Liver (tissue), 10 donors: Measurements from ENCODE around the gene WNK4. TPM values are rescaled to one million over a fixed set of nuclear protein-coding genes. Genes with fewer than 3 reads are reported as not detected.

Source experiments
- DNase-seq: peaks from one replicate; pipeline ENCODE4 v3.0.0-alpha.2; 2017; ENCODE audit warnings: low spot score
- H3K27ac ChIP-seq, 2 donors: one replicate each; pipeline ENCODE4 v1.7.0; 2013; ENCODE audit warnings: inconsistent platforms in 2 of 2, low read length in 2 of 2, control low read depth in 1 of 2, low read depth in 1 of 2, mild to moderate bottlenecking in 1 of 2
- H3K27me3 ChIP-seq, 4 donors: one replicate each; pipeline versions ENCODE4 v1.6.1 to v1.7.0; 2013; ENCODE audit warnings: low read length in 3 of 4, inconsistent platforms in 1 of 4, mild to moderate bottlenecking in 1 of 4, moderate library complexity in 1 of 4; ENCODE audit not compliant: control insufficient read depth in 4 of 4, insufficient read depth in 4 of 4
- H3K36me3 ChIP-seq, 4 donors: one replicate each; pipeline versions ENCODE4 v1.6.1 to v1.7.0; 2013; ENCODE audit warnings: low read length in 3 of 4, mild to moderate bottlenecking in 3 of 4, low read depth in 1 of 4, moderate library complexity in 1 of 4; ENCODE audit not compliant: control insufficient read depth in 4 of 4, insufficient read depth in 3 of 4
- H3K4me1 ChIP-seq, 4 donors: one replicate each; pipeline versions ENCODE4 v1.6.1 to v1.7.0; 2013; ENCODE audit warnings: low read length in 3 of 4, mild to moderate bottlenecking in 3 of 4, moderate library complexity in 1 of 4; ENCODE audit not compliant: control insufficient read depth in 4 of 4, insufficient read depth in 4 of 4
- H3K4me3 ChIP-seq, 3 donors: one replicate each; pipeline versions ENCODE4 v1.6.1 to v1.7.0; 2013; ENCODE audit warnings: low read length in 3 of 3, control low read depth in 1 of 3, low read depth in 1 of 3, mild to moderate bottlenecking in 1 of 3
- H3K9ac ChIP-seq, 2 donors: one replicate each; pipeline ENCODE4 v1.7.0; 2013; ENCODE audit warnings: low read length in 2 of 2, mild to moderate bottlenecking in 2 of 2, moderate library complexity in 2 of 2, control low read depth in 1 of 2, low read depth in 1 of 2
- H3K9me3 ChIP-seq, 4 donors: one replicate each; pipeline versions ENCODE4 v1.6.1 to v1.7.0; 2013; ENCODE audit warnings: low read length in 3 of 4; ENCODE audit not compliant: control insufficient read depth in 4 of 4
- ATF3 ChIP-seq: IDR thresholded peaks from 2 replicates; pipeline ENCODE4 v1.6.1; 2016; ENCODE audit warnings: antibody characterized with exemption
- CTCF ChIP-seq: fragments of 150-350 bp; IDR thresholded peaks from 2 replicates; pipeline ENCODE4 v1.5.1; 2017; ENCODE audit warnings: improper control_type of control experiment, low read depth, low read length; ENCODE audit not compliant: missing input control
- FOXA1 ChIP-seq: IDR thresholded peaks from 2 replicates; pipeline ENCODE4 v1.6.1; 2016; ENCODE audit warnings: antibody characterized with exemption
- FOXA2 ChIP-seq: IDR thresholded peaks from 2 replicates; pipeline ENCODE4 v1.6.1; 2016; ENCODE audit warnings: antibody characterized with exemption
- JUND ChIP-seq, 2 donors: IDR thresholded peaks; 2 replicates each; pipeline ENCODE4 v1.6.1; 2016; ENCODE audit warnings: antibody characterized with exemption in 2 of 2
- MAX ChIP-seq: IDR thresholded peaks from 2 replicates; pipeline ENCODE4 v1.6.1; 2016; ENCODE audit warnings: antibody characterized with exemption
- NR2F2 ChIP-seq: IDR thresholded peaks from 2 replicates; pipeline ENCODE4 v1.6.1; 2016; ENCODE audit warnings: antibody characterized with exemption
- SP1 ChIP-seq: IDR thresholded peaks from 2 replicates; pipeline ENCODE4 v1.6.1; 2018; ENCODE audit warnings: antibody characterized with exemption, mild to moderate bottlenecking
- TAF1 ChIP-seq: conservative IDR thresholded peaks from 2 replicates; pipeline ENCODE4 v1.6.1; 2016; ENCODE audit warnings: antibody characterized with exemption, mild to moderate bottlenecking
- ZBTB33 ChIP-seq: IDR thresholded peaks from 2 replicates; pipeline ENCODE4 v1.6.1; 2016; ENCODE audit warnings: antibody characterized with exemption
- WGBS: extraction: QIAGEN DNeasy Blood & Tissue Kit; methylation state at CpG from one replicate; pipeline ENCODE4 v1.1.7; 2013; 5-methylcytosine and 5-hydroxymethylcytosine counted together
- polyA plus RNA-seq, 2 donors: library from polyadenylated mRNA; stranded (reverse) in 1 of 2; unstranded in 1 of 2; fragments of 200-250 nt in 1 of 2; fragments of >200 nt in 1 of 2; fragmentation: Nextera tagmentation in 1 of 2; extraction: Ambion mirVana in 1 of 2; gene quantifications; one replicate each; pipeline versions ENCODE4 v1.2.1 to v1.2.3, GENCODE V29; 2013 to 2015
- small RNA-seq: library from RNA; depleted of rRNA; stranded (forward); fragments of <200 nt; gene quantifications from one replicate; pipeline ENCODE3, GENCODE V24; 2014
- total RNA-seq, 2 donors: library from RNA; depleted of rRNA; stranded (reverse); fragments of >200 nt; gene quantifications; one replicate each; pipeline ENCODE4 v1.2.3, GENCODE V29; 2014
- donor health status: healthy.
- donor health status: healthy.
- donor health status: healthy.
- donor health status: healthy.
- donor health status: healthy.

WNK4 gene
- total and polyA plus RNA-seq, 4 donors, result 0.33 to 7.5 (median 0.50) TPM

- Histone ChIP-seq H3K9me3 (no peaks in the 10 kb centered on the region), H3K9ac (no peak overlapping the region), H3K27me3 (no peaks in the 10 kb centered on the region), H3K36me3 (peaks cover 10 to 40% (median 21%) of the 10 kb centered on the region in 4 donors), H3K4me3 (no peak overlapping the region), H3K27ac (no peak overlapping the region), H3K4me1 (peaks cover 0 to 21% (median 16%) of the 10 kb centered on the region in 4 donors)
- 82% methylated on average over 7 of the region's 7 CpGs for WGBS
- TF ChIP-seq FOXA1 (no peak), TAF1 (no peak), FOXA2 (no peak), NR2F2 (no peak), ZBTB33 (no peak), CTCF (no peak), JUND (IDR thresholded peaks at IDR 0.05) (no peak), MAX (no peak), ATF3 (no peak), SP1 (no peak)
- no peak for DNase-seq
These were observed 65.6 kb downstream of the WNK4 start for GRCh38 chr17:42845918-42846593.

Small RNA genes within 50 kb of the gene (small RNA-seq; reads per million reads assigned to genes)
- gene HMGN2P15 (not detected), gene MIR6781 (not detected)

Other genes with a start within 250 kb of the WNK4 start
- 10 to 100 TPM; 20.5 to 37.4 TPM for gene NAGLU, start 244.4 kb upstream of the WNK4 start, total RNA-seq
- 10 to 100 TPM; 15.5 to 41.2 TPM for gene NAGLU, start 244.4 kb upstream of the WNK4 start, polyA plus RNA-seq
- 1 to 10 TPM in 1 of 2 donors, under 1 TPM in 1; 0.67 to 1.0 TPM for gene HSD17B1, start 227.7 kb upstream of the WNK4 start, total RNA-seq
- gene HSD17B1, start 227.7 kb upstream of the WNK4 start, polyA plus RNA-seq, result 1 to 10 TPM; 1.0 to 1.8 TPM
- 10 to 100 TPM; 18.2 to 33.4 TPM for gene COASY, start 218.5 kb upstream of the WNK4 start, total RNA-seq
- 10 to 100 TPM; 70.0 to 78.1 TPM for gene COASY, start 218.5 kb upstream of the WNK4 start, polyA plus RNA-seq
- 10 to 100 TPM; 19.4 to 40.0 TPM for gene MLX, start 213.5 kb upstream of the WNK4 start, total RNA-seq
- 10 to 100 TPM; 29.2 to 35.1 TPM for gene MLX, start 213.5 kb upstream of the WNK4 start, polyA plus RNA-seq
- 1 to 10 TPM; 1.3 to 3.0 TPM for gene PSMC3IP, start 202.9 kb upstream of the WNK4 start, total RNA-seq
- under 1 TPM; 0.58 to 0.88 TPM for gene PSMC3IP, start 202.9 kb upstream of the WNK4 start, polyA plus RNA-seq
- 10 to 100 TPM; 41.1 to 44.3 TPM for gene RETREG3, start 171.2 kb upstream of the WNK4 start, total RNA-seq
- 10 to 100 TPM in 1 of 2 donors, 1 to 10 TPM in 1; 9.0 to 12.1 TPM for gene RETREG3, start 171.2 kb upstream of the WNK4 start, polyA plus RNA-seq
- gene TUBG1, start 170.9 kb upstream of the WNK4 start, total RNA-seq, result 10 to 100 TPM; 12.5 to 51.1 TPM
- 10 to 100 TPM; 26.3 to 28.0 TPM for gene TUBG1, start 170.9 kb upstream of the WNK4 start, polyA plus RNA-seq
- gene TUBG2, start 121.3 kb upstream of the WNK4 start, total RNA-seq, result 1 to 10 TPM; 1.4 to 5.0 TPM
- 10 to 100 TPM in 1 of 2 donors, 1 to 10 TPM in 1; 5.0 to 10.8 TPM for gene TUBG2, start 121.3 kb upstream of the WNK4 start, polyA plus RNA-seq
- 1 to 10 TPM; 4.2 to 8.5 TPM for gene PLEKHH3, start 103.6 kb upstream of the WNK4 start, total RNA-seq
- 10 to 100 TPM in 1 of 2 donors, 1 to 10 TPM in 1; 7.4 to 10.3 TPM for gene PLEKHH3, start 103.6 kb upstream of the WNK4 start, polyA plus RNA-seq
- under 1 TPM; 0.05 to 0.42 TPM for gene CCR10, start 98.8 kb upstream of the WNK4 start, total RNA-seq
- gene CCR10, start 98.8 kb upstream of the WNK4 start, polyA plus RNA-seq, result under 1 TPM; 0.17 to 0.44 TPM
- gene CNTNAP1, start 98.1 kb upstream of the WNK4 start, total RNA-seq, result under 1 TPM; 0.70 to 0.75 TPM
- gene CNTNAP1, start 98.1 kb upstream of the WNK4 start, polyA plus RNA-seq, result under 1 TPM; 0.08 to 0.50 TPM
- gene EZH1, start 35.6 kb upstream of the WNK4 start, total RNA-seq, result 10 to 100 TPM; 15.4 to 18.3 TPM
- gene EZH1, start 35.6 kb upstream of the WNK4 start, polyA plus RNA-seq, result 1 to 10 TPM; 4.3 to 6.3 TPM
- 1 to 10 TPM in 1 of 2 donors, under 1 TPM in 1; 0.92 to 2.9 TPM for gene RAMP2, start 19.4 kb upstream of the WNK4 start, total RNA-seq
- gene RAMP2, start 19.4 kb upstream of the WNK4 start, polyA plus RNA-seq, result 10 to 100 TPM in 1 of 2 donors, 1 to 10 TPM in 1; 7.3 to 17.2 TPM
- 10 to 100 TPM; 40.9 to 43.0 TPM for gene VPS25, start 7.2 kb upstream of the WNK4 start, total RNA-seq
- gene VPS25, start 7.2 kb upstream of the WNK4 start, polyA plus RNA-seq, result 10 to 100 TPM; 58.9 to 65.7 TPM
- 10 to 100 TPM; 62.3 to 74.1 TPM for gene COA3, start 18.1 kb downstream of the WNK4 start, total RNA-seq
- gene COA3, start 18.1 kb downstream of the WNK4 start, polyA plus RNA-seq, result 100 to 1,000 TPM; 132 to 294 TPM
- under 1 TPM in 1 of 2 donors, not detected in 1; 0.93 TPM for gene CNTD1, start 18.3 kb downstream of the WNK4 start, total RNA-seq
- gene CNTD1, start 18.3 kb downstream of the WNK4 start, polyA plus RNA-seq, result under 1 TPM; 0.28 to 0.89 TPM
- gene BECN1, start 43.7 kb downstream of the WNK4 start, total RNA-seq, result 10 to 100 TPM; 47.6 to 64.1 TPM
- 10 to 100 TPM; 37.7 to 44.2 TPM for gene BECN1, start 43.7 kb downstream of the WNK4 start, polyA plus RNA-seq
- gene PSME3, start 52.8 kb downstream of the WNK4 start, total RNA-seq, result 10 to 100 TPM; 25.0 to 46.7 TPM
- gene PSME3, start 52.8 kb downstream of the WNK4 start, polyA plus RNA-seq, result 10 to 100 TPM; 33.0 to 55.3 TPM
- 1 to 10 TPM in 1 of 2 donors, under 1 TPM in 1; 0.33 to 2.4 TPM for gene AOC2, start 64.0 kb downstream of the WNK4 start, total RNA-seq
- gene AOC2, start 64.0 kb downstream of the WNK4 start, polyA plus RNA-seq, result under 1 TPM; 0.17 to 0.50 TPM
- 1 to 10 TPM; 2.4 to 6.9 TPM for gene AOC3, start 70.6 kb downstream of the WNK4 start, total RNA-seq
- 10 to 100 TPM in 1 of 2 donors, 1 to 10 TPM in 1; 2.0 to 18.2 TPM for gene AOC3, start 70.6 kb downstream of the WNK4 start, polyA plus RNA-seq
- gene G6PC1, start 120.2 kb downstream of the WNK4 start, total RNA-seq, result 100 to 1,000 TPM in 1 of 2 donors, 10 to 100 TPM in 1; 23.8 to 271 TPM
- gene G6PC1, start 120.2 kb downstream of the WNK4 start, polyA plus RNA-seq, result 100 to 1,000 TPM in 1 of 2 donors, 10 to 100 TPM in 1; 84.7 to 144 TPM
- 10 to 100 TPM in 1 of 2 donors, 1 to 10 TPM in 1; 8.2 to 17.8 TPM for gene AARSD1, start 183.8 kb downstream of the WNK4 start, total RNA-seq
- gene AARSD1, start 183.8 kb downstream of the WNK4 start, polyA plus RNA-seq, result 10 to 100 TPM; 21.3 to 25.2 TPM
- under 1 TPM; 0.08 to 0.19 TPM for gene PTGES3L, start 199.5 kb downstream of the WNK4 start, total RNA-seq
- gene PTGES3L, start 199.5 kb downstream of the WNK4 start, polyA plus RNA-seq, result under 1 TPM in 1 of 2 donors, not detected in 1; 0.13 TPM
- gene RUNDC1, start 200.0 kb downstream of the WNK4 start, total RNA-seq, result 1 to 10 TPM; 5.6 to 8.1 TPM
- 1 to 10 TPM; 2.9 to 3.2 TPM for gene RUNDC1, start 200.0 kb downstream of the WNK4 start, polyA plus RNA-seq
- 100 to 1,000 TPM; 188 to 422 TPM for gene RPL27, start 217.8 kb downstream of the WNK4 start, total RNA-seq
- 100 to 1,000 TPM; 463 to 928 TPM for gene RPL27, start 217.8 kb downstream of the WNK4 start, polyA plus RNA-seq
- 10 to 100 TPM; 11.9 to 20.7 TPM for gene IFI35, start 226.2 kb downstream of the WNK4 start, total RNA-seq
- gene IFI35, start 226.2 kb downstream of the WNK4 start, polyA plus RNA-seq, result 10 to 100 TPM; 23.4 to 34.6 TPM
- gene VAT1, start 241.8 kb downstream of the WNK4 start, total RNA-seq, result 10 to 100 TPM; 16.3 to 18.7 TPM
- gene VAT1, start 241.8 kb downstream of the WNK4 start, polyA plus RNA-seq, result 10 to 100 TPM; 32.1 to 38.8 TPM
- 1 to 10 TPM; 1.9 to 2.8 TPM for gene RND2, start 244.6 kb downstream of the WNK4 start, total RNA-seq
- 1 to 10 TPM; 2.1 to 2.4 TPM for gene RND2, start 244.6 kb downstream of the WNK4 start, polyA plus RNA-seq